ENCODE results near the gene FAM163B. TPM values are rescaled to one million over a fixed set of nuclear protein-coding genes. Genes with fewer than 3 reads are reported as not detected.

FAM163B gene
- total and polyA plus RNA-seq, 2 of the 8 experiments (the other 6 are each of a cell fraction or from before 2014, with no cell fraction given) = 0.63 to 1.0 TPM

DNA sequence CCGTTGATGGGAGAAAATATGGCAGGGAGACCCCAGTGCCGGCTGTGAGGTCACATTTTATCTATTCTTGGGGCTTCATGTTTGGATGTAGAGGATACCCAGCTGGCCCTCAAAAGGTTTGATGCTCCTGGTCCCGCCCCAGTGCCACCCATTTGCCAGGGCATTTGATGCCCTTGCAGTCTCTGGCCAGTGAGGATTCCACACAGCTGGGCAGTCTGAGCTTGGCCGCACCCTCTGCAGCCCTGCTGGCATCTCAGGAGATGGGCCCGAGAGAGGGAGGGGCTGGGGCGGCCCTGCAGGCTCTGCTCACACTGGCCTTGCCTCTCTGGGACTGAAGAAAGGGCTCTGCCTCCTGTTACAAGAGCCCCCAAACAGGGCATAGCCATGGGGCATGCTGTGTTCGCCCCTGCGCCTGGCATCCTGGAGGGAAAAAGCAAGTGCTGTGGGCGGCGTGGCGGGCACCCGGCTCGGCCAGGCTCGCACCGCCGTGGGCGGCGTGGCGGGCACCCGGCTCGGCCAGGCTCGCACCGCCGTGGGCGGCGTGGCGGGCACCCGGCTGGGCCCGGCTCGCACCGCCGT is 47.1 kb downstream of the FAM163B start:
- no peak overlapping the region for H4K5ac ChIP-seq (ENCODE audit: insufficient read length, low read depth, low read length)
- H3K9ac ChIP-seq (replicated peaks in 1 of 4; ENCODE audit: extremely low read depth in 1 of 4, low read depth in 3 of 4, low read length in 3 of 4) = no peak overlapping the region
- no peaks in the 10 kb centered on the region for H3K9me3 ChIP-seq (ENCODE audit: insufficient read depth in 2 of 2, low read depth in 1 of 2, low read length in 1 of 2)
- H2BK12ac ChIP-seq (ENCODE audit: low read depth, low read length) = no peak overlapping the region
- H2BK5ac ChIP-seq (ENCODE audit: low read depth, low read length) = no peak overlapping the region
- H4K8ac ChIP-seq (ENCODE audit: extremely low read depth, insufficient read depth, low read length) = peak overlapping the region; percentile 35; the same call in 1 of the 2 replicates
- POLR2A ChIA-PET (ENCODE audit: partially characterized antibody) = interaction anchor here (1.0 kb wide), 1 partner anchor 145 kb away, joined by 3 read pairs; no protein-coding TSS in a partner anchor
- no peak overlapping the region for H2BK120ac ChIP-seq (replicated peaks; ENCODE audit: low read depth, low read length)
- H3K4me1 ChIP-seq (replicated peaks in 1 of 4; ENCODE audit: control insufficient read depth in 3 of 4, insufficient read depth in 4 of 4, low read length in 3 of 4) = peaks cover 9 to 19% (median 11%) of the 10 kb centered on the region in 4 experiments; a peak in 6 of 7 replicates
- H3K23me2 ChIP-seq (ENCODE audit: low read depth, low read length) = no peaks in the 10 kb centered on the region
- H3K4ac ChIP-seq (replicated peaks; ENCODE audit: insufficient read length, low read depth, low read length) = no peak overlapping the region
- 84% methylated on average over 8 of the region's 32 CpGs; no CpG with 5 or more reads in 1 of the 2 experiments for WGBS, 2 experiments (ENCODE audit: extremely low coverage in 1 of 2, insufficient coverage in 1 of 2, insufficient read length in 1 of 2, insufficient replicate concordance in 2 of 2, low coverage in 1 of 2, low lambda C conversion rate in 2 of 2, missing lambda C conversion rate in 1 of 2)
- no peak overlapping the region for H3K27ac ChIP-seq (ENCODE audit: low read depth, low read length)
- FAIRE-seq (no peak), DNase-seq (ENCODE audit: low read depth in 1 of 2, low spot score in 2 of 2) (no peak)
- H3K18ac ChIP-seq (ENCODE audit: extremely low read depth, low read length) = no peak overlapping the region
- no peak overlapping the region for H4K91ac ChIP-seq (replicated peaks; ENCODE audit: insufficient read length, low read length)
- no peak overlapping the region for H3K4me2 ChIP-seq (ENCODE audit: insufficient read depth in 1 of 2, low read depth in 2 of 2, low read length in 2 of 2)
- no peak overlapping the region for H3K14ac ChIP-seq (ENCODE audit: insufficient read length)
- no peak overlapping the region for H3K4me3 ChIP-seq (ENCODE audit: extremely low read depth in 1 of 4, insufficient read depth in 2 of 4, low read depth in 3 of 4, low read length in 4 of 4)
- no peaks in the 10 kb centered on the region for H4K20me1 ChIP-seq (replicated peaks in 1 of 2; ENCODE audit: control insufficient read depth in 1 of 2, insufficient read depth in 2 of 2, low read length in 2 of 2)
- no peak overlapping the region for H2BK20ac ChIP-seq (ENCODE audit: low read length)
- CTCF ChIA-PET (ENCODE audit: partially characterized antibody) = interaction anchor here (1.0 kb wide), 1 partner anchor 33 kb away, joined by 3 read pairs; no protein-coding TSS in a partner anchor
- no peak overlapping the region for H2AFZ ChIP-seq (ENCODE audit: low read length)
- H2AK5ac ChIP-seq (ENCODE audit: low read depth, low read length) = no peak overlapping the region
- no peaks in the 10 kb centered on the region; a peak in 1 of 7 replicates for H3K27me3 ChIP-seq (replicated peaks in 1 of 4; ENCODE audit: control insufficient read depth in 3 of 4, extremely low read depth in 1 of 4, insufficient read depth in 3 of 4, low read length in 3 of 4)
- no peaks in the 10 kb centered on the region for H3K36me3 ChIP-seq (ENCODE audit: control insufficient read depth in 2 of 4, insufficient read depth in 4 of 4, low read length in 3 of 4)
- H2BK15ac ChIP-seq (ENCODE audit: low read length) = no peak overlapping the region
- no peak overlapping the region for H3K23ac ChIP-seq (ENCODE audit: insufficient read length)
- H3K56ac ChIP-seq (replicated peaks; ENCODE audit: insufficient read length, low read depth, low read length) = no peak overlapping the region
- no peaks in the 10 kb centered on the region; the same call in 1 of the 2 replicates for H3K79me1 ChIP-seq (ENCODE audit: low read depth, low read length)
- TF ChIP-seq SAP30 (IDR thresholded peaks at IDR 0.05; ENCODE audit: insufficient read depth, insufficient replicate concordance, low read length) = no peak
- no peak for TF ChIP-seq CTBP2 (IDR thresholded peaks at IDR 0.05; ENCODE audit: borderline replicate concordance, insufficient read depth, insufficient read length, low read length)
- TF ChIP-seq BRCA1 (IDR thresholded peaks at IDR 0.05; ENCODE audit: low read depth, low read length) = no peak
- no peak for TF ChIP-seq TEAD4 (IDR thresholded peaks at IDR 0.05; ENCODE audit: low read depth, low read length)
- no peak for TF ChIP-seq EGR1 (IDR thresholded peaks at IDR 0.05; ENCODE audit: borderline replicate concordance, low read depth, low read length)
- no peak for TF ChIP-seq YY1 (IDR thresholded peaks at IDR 0.05; ENCODE audit: low read depth, low read length)
- no peak for TF ChIP-seq TBP (IDR thresholded peaks at IDR 0.05; ENCODE audit: low read depth, low read length)
- no peak for TF ChIP-seq TCF12 (IDR thresholded peaks at IDR 0.05; ENCODE audit: low read depth, low read length)
- TF ChIP-seq EP300 (IDR thresholded peaks at IDR 0.05; ENCODE audit: borderline replicate concordance in 1 of 2, low read depth in 2 of 2, low read length in 2 of 2) = no peak
- TF ChIP-seq RXRA (IDR thresholded peaks at IDR 0.05; ENCODE audit: insufficient read depth, low read depth, low read length) = no peak
- no peaks in the 10 kb centered on the region for H3K79me2 ChIP-seq (ENCODE audit: control insufficient read depth in 1 of 2, insufficient read depth in 2 of 2, low read length in 2 of 2)

All from H1 (cell line).